Measurements from ENCODE around the gene ZNF200. TPM values are rescaled to one million over a fixed set of nuclear protein-coding genes. Genes with fewer than 3 reads are reported as not detected.

Gene ZNF200
- total RNA-seq, 4 donors from 2014 or later: 8.6 to 13.0 (median 10.0) TPM

GRCh38 chr16:3174618-3175148 is 60.3 kb downstream of the ZNF200 start:
- peaks cover 7 to 70% of the 10 kb centered on the region in 2 donors for H3K27me3 ChIP-seq
- H3K27ac ChIP-seq: no peak overlapping the region
- no peak for DNase-seq
- H3K9me3 ChIP-seq: peaks cover 0 to 7% (median 0%) of the 10 kb centered on the region in 4 donors
- H3K4me1 ChIP-seq: peaks cover 0 to 27% (median 13%) of the 10 kb centered on the region in 4 donors
- H3K36me3 ChIP-seq: no peaks in the 10 kb centered on the region
- no peak for TF ChIP-seq CTCF (IDR thresholded peaks at IDR 0.05)
- no peak for TF ChIP-seq POLR2A (IDR thresholded peaks at IDR 0.05)
- no peak overlapping the region for H3K4me3 ChIP-seq

DNA sequence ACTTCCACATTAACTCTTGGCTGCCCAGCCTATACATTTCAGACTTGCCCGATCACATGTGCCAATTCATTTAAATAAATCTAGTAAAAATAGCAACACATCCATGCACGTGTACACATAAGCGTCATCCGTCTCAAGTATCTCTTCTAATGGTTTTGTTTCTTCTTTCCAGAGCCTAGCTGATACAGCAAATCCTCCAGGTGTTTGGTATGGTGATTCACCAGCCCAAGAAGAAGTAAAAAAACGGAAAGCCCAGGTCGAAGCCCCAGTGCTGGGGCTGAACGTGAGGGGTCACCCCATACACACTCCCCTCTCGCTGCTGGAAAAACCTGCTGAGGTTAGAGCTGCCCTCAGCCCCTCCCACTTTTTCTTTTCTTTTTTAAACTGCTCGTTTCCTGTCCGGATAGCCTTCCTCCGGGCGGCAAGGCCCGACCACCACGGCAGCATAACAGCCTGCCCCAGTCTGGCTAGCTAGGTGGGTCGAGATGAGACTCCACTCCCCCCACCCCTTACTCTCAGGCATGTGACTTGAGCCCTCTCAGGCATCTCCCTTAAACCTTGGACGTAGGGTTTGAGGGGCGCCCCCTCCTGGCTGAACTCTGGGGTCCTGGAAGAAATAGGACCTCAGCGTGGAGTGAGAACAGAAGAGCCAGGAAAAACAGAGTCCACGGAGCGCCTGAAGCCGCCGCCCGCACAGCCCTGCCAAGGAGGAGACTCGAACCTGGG is 60.9 kb downstream of the ZNF200 start:
- no peak overlapping the region for H3K4me3 ChIP-seq
- DNase-seq: no peak
- peaks cover 7 to 70% of the 10 kb centered on the region in 2 donors for H3K27me3 ChIP-seq
- no peak for TF ChIP-seq POLR2A (IDR thresholded peaks at IDR 0.05)
- TF ChIP-seq CTCF (IDR thresholded peaks at IDR 0.05): no peak
- peaks cover 0 to 7% (median 0%) of the 10 kb centered on the region in 4 donors for H3K9me3 ChIP-seq
- no peak overlapping the region for H3K27ac ChIP-seq
- no peaks in the 10 kb centered on the region for H3K36me3 ChIP-seq
- peaks cover 0 to 27% (median 13%) of the 10 kb centered on the region in 4 donors for H3K4me1 ChIP-seq

Other genes with a start within 250 kb of the ZNF200 start
- gene CLDN9, start 222.2 kb downstream of the ZNF200 start, total RNA-seq: 1 to 10 TPM in 3 of 4 donors, under 1 TPM in 1; 0.76 to 2.5 (median 1.2) TPM
- not detected for gene CLDN6, start 217.0 kb downstream of the ZNF200 start, total RNA-seq
- gene TNFRSF12A, start 214.8 kb downstream of the ZNF200 start, total RNA-seq: 10 to 100 TPM in 3 of 4 donors, 1 to 10 TPM in 1; 4.1 to 56.4 (median 39.8) TPM
- 10 to 100 TPM; 14.0 to 38.0 (median 34.1) TPM for gene HCFC1R1, start 211.2 kb downstream of the ZNF200 start, total RNA-seq
- gene THOC6, start 211.1 kb downstream of the ZNF200 start, total RNA-seq: 10 to 100 TPM in 3 of 4 donors, 1 to 10 TPM in 1; 9.6 to 64.4 (median 27.1) TPM
- 100 to 1,000 TPM in 2 of 4 donors, 10 to 100 TPM in 2; 44.6 to 126 (median 93.8) TPM for gene BICDL2, start 198.2 kb downstream of the ZNF200 start, total RNA-seq
- gene MMP25, start 188.6 kb downstream of the ZNF200 start, total RNA-seq: 1 to 10 TPM in 3 of 4 donors, not detected in 1; 1.4 to 3.3 (median 2.4) TPM
- gene IL32, start 169.5 kb downstream of the ZNF200 start, total RNA-seq: 100 to 1,000 TPM in 3 of 4 donors, 10 to 100 TPM in 1; 93.3 to 676 (median 590) TPM
- gene ZSCAN10, start 135.9 kb downstream of the ZNF200 start, total RNA-seq: not detected
- 10 to 100 TPM in 3 of 4 donors, 1 to 10 TPM in 1; 5.0 to 24.6 (median 16.2) TPM for gene ZNF205, start 122.6 kb downstream of the ZNF200 start, total RNA-seq
- 10 to 100 TPM; 14.9 to 40.6 (median 18.4) TPM for gene ZNF213, start 100.1 kb downstream of the ZNF200 start, total RNA-seq
- not detected for gene OR1F1, start 47.0 kb downstream of the ZNF200 start, total RNA-seq
- 1 to 10 TPM; 1.2 to 6.6 (median 2.2) TPM for gene MEFV, start 21.5 kb upstream of the ZNF200 start, total RNA-seq
- 10 to 100 TPM; 19.0 to 35.8 (median 27.5) TPM for gene ZNF263, start 48.3 kb upstream of the ZNF200 start, total RNA-seq
- 10 to 100 TPM in 1 of 4 donors, 1 to 10 TPM in 3; 1.2 to 14.9 (median 2.9) TPM for gene TIGD7, start 70.3 kb upstream of the ZNF200 start, total RNA-seq
- gene ZNF75A, start 70.3 kb upstream of the ZNF200 start, total RNA-seq: 10 to 100 TPM; 19.3 to 56.9 (median 41.6) TPM
- gene OR2C1, start 120.7 kb upstream of the ZNF200 start, total RNA-seq: not detected
- gene ZSCAN32, start 165.8 kb upstream of the ZNF200 start, total RNA-seq: 10 to 100 TPM; 12.4 to 23.1 (median 15.3) TPM
- 10 to 100 TPM in 3 of 4 donors, 1 to 10 TPM in 1; 7.4 to 19.8 (median 15.7) TPM for gene ZNF174, start 166.1 kb upstream of the ZNF200 start, total RNA-seq
- 1 to 10 TPM; 1.1 to 3.3 (median 1.8) TPM for gene ZNF597, start 208.3 kb upstream of the ZNF200 start, total RNA-seq
- gene NAA60, start 208.5 kb upstream of the ZNF200 start, total RNA-seq: 100 to 1,000 TPM in 2 of 4 donors, 10 to 100 TPM in 2; 80.9 to 110 (median 96.8) TPM